GM19351 (cell line): ENCODE data around the gene CRB2.

Experiments
- ATAC-seq: cut with Tn5 transposase; IDR thresholded peaks from one replicate; pipeline ENCODE4 v1.9.1; 2021; ENCODE audit warnings: mild to moderate bottlenecking, moderate library complexity; ENCODE audit not compliant: unreplicated experiment

CRB2 gene

DNA sequence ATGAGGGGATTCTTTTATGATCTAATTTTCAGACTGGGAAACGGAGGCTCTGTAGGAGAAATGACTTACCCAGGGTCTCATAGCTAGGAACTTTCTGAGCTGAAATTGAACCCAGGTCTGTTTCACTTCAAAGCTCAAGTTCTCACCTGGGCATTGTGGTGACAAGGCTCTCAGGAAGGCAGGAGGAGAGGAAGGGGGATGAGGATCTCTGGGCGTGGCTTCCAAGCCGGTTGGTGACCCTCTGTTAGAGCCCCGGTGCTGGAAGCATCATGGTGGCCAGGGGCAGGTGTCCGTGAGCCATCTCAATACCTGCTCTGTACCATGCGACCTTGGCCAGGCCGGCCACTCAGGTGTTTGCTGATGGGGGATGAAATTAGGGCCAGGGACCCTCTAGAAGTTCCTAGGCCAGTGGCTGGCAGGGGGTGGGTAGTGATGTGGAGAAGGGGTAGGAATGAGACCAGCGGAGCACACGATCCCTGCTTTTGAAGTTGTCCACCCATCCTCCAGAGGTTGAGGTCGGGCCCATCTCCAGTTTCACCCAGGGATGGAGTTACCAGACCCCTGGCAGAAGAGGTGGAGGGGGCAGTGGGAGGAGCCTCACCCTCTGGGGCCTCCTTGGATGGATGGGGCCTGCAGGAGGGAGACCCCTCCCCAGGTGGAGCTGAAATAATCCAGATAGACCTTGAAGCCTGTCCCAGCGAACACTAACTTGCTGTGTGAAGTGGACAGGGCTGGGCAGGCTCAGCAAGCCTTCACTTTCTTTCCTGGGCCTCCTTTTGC lies 5.9 kb downstream of the CRB2 start:
- no peak for ATAC-seq

- no peak for ATAC-seq
Observed at GRCh38 chr9:123362856-123363255, 6.9 kb downstream of the CRB2 start.

- no peak for ATAC-seq
Observed at GRCh38 chr9:123364241-123364824, 8.3 kb downstream of the CRB2 start.

DNA sequence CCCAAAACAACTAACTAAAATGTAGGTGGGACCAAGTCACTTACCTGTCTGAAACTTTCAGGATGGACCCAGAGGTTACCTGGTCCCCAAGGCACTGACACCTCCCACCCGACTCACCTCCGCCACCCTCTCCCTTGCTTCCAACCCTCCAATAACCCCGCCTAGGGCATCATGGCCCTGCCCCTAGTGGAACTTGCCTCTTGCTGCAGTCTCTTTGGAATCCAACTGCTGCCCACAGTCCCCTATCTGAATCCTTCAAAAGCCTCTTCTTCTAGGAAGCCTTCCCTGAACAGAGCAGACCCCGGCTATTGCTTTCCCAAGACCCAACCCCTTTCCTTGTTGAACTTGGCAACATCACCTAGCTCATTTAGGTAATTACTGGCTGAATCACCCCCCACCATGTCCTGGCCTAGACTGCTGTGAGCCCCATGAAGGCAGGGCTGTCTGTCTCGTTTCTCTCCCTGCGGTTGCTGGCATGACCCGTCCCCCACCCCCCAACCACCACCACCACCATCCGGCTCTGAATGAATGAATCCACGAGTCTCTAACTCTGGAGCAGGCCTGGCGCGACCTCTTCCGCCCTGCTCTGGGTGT lies 9.4 kb downstream of the CRB2 start:
- ATAC-seq, result no peak

GRCh38 chr9:123365881-123366528 lies 10.0 kb downstream of the CRB2 start:
- no peak for ATAC-seq

GRCh38 chr9:123368023-123368422 lies 12.0 kb downstream of the CRB2 start:
- ATAC-seq, result no peak

- ATAC-seq, result no peak
Observed at GRCh38 chr9:123368536-123369153, 12.6 kb downstream of the CRB2 start.

DNA sequence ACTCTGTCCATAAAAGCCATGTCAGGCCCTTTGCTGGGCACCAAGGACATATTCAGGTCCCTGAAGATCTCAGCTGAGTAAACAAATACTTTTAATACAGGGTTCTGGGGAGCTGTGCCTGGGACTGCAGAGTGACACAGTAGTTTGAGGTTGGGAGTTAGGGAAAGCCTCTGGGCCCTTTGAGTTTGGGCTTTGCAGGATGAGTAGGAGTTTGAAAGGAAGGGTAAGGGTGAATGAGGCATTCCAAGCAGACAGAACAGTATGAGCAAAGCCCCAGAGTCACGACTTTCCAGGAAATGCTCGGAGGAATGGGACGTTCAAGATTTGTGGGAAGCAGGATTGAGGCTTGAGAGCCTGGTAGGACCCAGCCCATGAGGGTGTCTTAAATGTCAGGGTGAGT lies 13.3 kb downstream of the CRB2 start:
- ATAC-seq, result no peak

DNA sequence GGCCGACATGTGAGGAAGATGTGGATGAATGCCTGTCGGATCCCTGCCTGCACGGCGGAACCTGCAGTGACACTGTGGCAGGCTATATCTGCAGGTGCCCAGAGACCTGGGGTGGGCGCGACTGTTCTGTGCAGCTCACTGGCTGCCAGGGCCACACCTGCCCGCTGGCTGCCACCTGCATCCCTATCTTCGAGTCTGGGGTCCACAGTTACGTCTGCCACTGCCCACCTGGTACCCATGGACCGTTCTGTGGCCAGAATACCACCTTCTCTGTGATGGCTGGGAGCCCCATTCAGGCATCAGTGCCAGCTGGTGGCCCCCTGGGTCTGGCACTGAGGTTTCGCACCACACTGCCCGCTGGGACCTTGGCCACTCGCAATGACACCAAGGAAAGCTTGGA lies 14.1 kb downstream of the CRB2 start:
- no peak for ATAC-seq

DNA sequence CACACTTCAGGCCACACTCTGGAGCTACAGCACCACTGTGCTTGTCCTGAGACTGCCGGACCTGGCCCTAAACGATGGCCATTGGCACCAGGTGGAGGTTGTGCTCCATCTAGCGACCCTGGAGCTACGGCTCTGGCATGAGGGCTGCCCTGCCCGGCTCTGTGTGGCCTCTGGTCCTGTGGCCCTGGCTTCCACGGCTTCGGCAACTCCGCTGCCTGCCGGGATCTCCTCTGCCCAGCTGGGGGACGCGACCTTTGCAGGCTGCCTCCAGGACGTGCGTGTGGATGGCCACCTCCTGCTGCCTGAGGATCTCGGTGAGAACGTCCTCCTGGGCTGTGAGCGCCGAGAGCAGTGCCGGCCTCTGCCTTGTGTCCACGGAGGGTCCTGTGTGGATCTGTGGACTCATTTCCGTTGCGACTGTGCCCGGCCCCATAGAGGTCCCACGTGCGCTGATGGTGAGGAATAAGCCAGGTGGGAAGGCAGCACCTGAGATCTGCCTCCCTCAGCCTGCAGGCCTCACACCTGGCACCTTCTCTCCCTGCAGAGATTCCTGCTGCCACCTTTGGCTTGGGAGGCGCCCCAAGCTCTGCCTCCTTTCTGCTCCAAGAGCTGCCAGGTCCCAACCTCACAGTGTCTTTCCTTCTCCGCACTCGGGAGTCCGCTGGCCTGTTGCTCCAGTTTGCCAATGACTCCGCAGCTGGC lies 14.7 kb downstream of the CRB2 start:
- no peak for ATAC-seq

DNA sequence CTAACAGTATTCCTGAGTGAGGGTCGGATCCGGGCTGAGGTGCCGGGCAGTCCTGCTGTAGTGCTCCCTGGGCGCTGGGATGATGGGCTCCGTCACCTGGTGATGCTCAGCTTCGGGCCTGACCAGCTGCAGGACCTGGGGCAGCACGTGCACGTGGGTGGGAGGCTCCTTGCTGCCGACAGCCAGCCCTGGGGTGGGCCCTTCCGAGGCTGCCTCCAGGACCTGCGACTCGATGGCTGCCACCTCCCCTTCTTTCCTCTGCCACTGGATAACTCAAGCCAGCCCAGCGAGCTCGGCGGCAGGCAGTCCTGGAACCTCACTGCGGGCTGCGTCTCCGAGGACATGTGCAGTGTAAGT lies 15.2 kb downstream of the CRB2 start:
- ATAC-seq, result no peak

- ATAC-seq, result no peak
Observed at GRCh38 chr9:123371805-123372590, 16.0 kb downstream of the CRB2 start.

GRCh38 chr9:123372766-123373446 lies 16.9 kb downstream of the CRB2 start:
- ATAC-seq, result no peak

- no peak for ATAC-seq
Observed at GRCh38 chr9:123373447-123373923, 17.5 kb downstream of the CRB2 start.

GRCh38 chr9:123373946-123374345 lies 17.9 kb downstream of the CRB2 start:
- no peak for ATAC-seq

DNA sequence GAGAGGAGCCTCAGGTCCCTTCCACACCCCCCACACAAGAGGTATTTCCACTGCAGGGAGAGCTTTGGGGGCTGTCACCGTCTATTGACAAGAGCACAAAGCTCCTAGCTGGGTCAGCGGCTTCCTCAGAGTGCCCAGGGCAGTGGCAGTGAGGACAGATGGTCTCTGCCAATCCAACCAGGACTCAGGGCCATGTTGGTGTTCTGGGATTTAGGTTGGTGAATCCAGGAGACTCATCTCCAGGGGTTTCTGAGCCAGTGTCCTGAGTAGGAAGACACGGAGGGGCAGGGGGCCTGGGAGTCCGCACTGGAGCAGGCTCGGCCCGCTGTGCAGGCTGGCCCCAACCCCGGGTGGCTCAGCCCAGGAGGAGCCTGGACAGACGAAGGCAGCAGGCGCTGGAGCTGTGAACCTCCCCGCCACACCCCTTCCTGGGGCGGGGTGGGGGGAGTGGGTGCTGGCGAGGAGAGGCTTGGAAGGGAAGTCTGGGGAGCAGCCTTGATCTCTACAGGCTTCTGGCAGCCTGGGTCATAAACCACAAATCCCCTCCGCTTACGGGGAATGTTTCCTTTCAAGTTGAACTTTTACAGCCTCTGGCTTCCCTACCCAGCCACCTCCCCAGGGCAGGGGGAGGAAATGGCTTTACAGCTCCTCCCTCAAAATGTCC lies 19.6 kb downstream of the CRB2 start:
- no peak for ATAC-seq

DNA sequence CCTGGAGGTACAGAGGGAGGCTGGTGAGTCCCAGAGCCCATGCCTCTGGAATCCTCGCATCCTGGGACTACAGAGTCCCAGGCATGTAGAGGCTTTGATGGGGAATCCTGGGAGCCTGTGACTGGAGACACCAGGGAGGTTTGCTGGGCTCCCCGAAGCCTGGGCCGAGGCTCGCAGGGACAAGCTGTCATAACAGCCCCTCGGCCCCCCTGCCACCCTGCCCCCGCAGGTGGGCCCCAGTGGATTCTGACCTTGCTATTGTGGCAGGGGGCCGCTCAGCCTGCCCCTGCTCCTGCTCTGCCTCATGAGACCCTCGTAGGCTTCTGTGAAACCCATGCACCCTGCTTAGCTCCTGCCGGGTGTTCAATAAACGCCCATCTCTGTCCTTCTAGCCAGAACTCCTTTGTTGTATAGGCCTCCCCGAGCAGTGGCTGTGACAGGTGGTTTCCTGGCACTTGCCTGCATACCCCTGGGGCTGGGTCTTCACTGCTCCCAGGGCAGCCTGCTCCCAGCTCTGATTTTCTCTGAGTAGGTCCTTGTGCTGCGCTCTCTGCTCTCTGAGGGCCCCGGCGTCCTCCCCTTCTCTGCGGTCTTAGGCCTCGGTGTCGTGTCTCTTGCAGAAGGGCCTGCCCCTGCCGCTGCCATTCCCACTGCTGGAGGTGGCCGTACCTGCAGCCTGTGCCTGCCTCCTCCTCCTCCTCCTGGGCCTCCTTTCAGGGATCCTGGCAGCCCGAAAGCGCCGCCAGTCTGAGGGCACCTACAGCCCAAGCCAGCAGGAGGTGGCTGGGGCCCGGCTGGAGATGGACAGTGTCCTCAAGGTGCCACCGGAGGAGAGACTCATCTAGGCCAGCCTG lies 20.4 kb downstream of the CRB2 start:
- no peak for ATAC-seq
